A673 (cell line): ENCODE measurements around the gene CNEP1R1.

Source experiments
- EZH2 ChIP-seq: fragments of 200-600 bp; sonication (generic); IDR thresholded peaks from 2 replicates; pipeline ENCODE4 v1.6.1; 2017; ENCODE audit warnings: borderline replicate concordance, low read depth, mild to moderate bottlenecking, mixed read lengths, antibody characterized with exemption, low read length; ENCODE audit not compliant: poor library complexity, severe bottlenecking
- TF ChIP-seq, protein P1 (sequence below): fragments of 300-800, 200-600 bp; sonication (generic); conservative IDR thresholded peaks from 2 replicates; pipeline ENCODE4 v1.5.1; 2017; ENCODE audit warnings: low read depth, mild to moderate bottlenecking, antibody characterized with exemption, low read length, moderate library complexity, mixed read lengths

DNA sequence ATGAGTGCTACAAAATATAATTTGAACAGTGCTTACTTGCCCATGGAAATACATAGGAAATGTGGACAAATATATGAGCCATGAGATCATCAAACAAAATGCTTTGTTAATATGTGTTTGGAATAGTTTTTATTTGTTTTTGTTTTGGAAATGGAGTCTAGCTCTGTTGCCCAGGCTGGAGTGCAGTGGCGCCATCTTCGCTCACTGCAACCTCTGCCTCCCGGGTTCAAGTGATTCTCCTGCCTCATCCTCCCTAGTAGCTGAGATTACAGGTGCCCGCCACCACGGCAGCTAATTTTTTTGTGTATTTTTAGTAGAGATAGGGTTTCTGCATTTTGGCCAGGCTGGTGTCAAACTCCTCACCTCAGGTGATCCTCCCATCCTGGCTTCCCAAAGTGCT, 2.8 kb downstream of the CNEP1R1 start:
- TF ChIP-seq, protein P1, sequence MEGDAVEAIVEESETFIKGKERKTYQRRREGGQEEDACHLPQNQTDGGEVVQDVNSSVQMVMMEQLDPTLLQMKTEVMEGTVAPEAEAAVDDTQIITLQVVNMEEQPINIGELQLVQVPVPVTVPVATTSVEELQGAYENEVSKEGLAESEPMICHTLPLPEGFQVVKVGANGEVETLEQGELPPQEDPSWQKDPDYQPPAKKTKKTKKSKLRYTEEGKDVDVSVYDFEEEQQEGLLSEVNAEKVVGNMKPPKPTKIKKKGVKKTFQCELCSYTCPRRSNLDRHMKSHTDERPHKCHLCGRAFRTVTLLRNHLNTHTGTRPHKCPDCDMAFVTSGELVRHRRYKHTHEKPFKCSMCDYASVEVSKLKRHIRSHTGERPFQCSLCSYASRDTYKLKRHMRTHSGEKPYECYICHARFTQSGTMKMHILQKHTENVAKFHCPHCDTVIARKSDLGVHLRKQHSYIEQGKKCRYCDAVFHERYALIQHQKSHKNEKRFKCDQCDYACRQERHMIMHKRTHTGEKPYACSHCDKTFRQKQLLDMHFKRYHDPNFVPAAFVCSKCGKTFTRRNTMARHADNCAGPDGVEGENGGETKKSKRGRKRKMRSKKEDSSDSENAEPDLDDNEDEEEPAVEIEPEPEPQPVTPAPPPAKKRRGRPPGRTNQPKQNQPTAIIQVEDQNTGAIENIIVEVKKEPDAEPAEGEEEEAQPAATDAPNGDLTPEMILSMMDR = no peak
- TF ChIP-seq EZH2 = no peak
